ACC112 (cell line): Measurements from ENCODE around the gene GIT1.

ENCODE experiments used
- H2AFZ ChIP-seq: fragments of 200-600 bp; sonication (generic); one replicate; pipeline ENCODE4 v1.6.0; 2017; ENCODE audit warnings: antibody characterized with exemption, low read length; ENCODE audit not compliant: unreplicated experiment
- H3K27ac ChIP-seq: fragments of 200-600 bp; sonication (generic); 2 replicates; pipeline ENCODE4 v1.5.1; 2014; ENCODE audit warnings: low read depth, mild to moderate bottlenecking, antibody characterized with exemption, low read length, moderate library complexity
- H3K27me3 ChIP-seq: fragments of 200-600 bp; sonication (generic); 2 replicates; pipeline ENCODE4 v1.6.1; 2014; ENCODE audit warnings: mild to moderate bottlenecking, antibody characterized with exemption, low read length, moderate library complexity, mixed read lengths; ENCODE audit not compliant: insufficient read depth
- H3K36me3 ChIP-seq: fragments of 200-600 bp; sonication (generic); 2 replicates; pipeline ENCODE4 v1.6.1; 2016; ENCODE audit warnings: mild to moderate bottlenecking, antibody characterized with exemption, low read length, moderate library complexity, mixed read lengths; ENCODE audit not compliant: insufficient read depth
- H3K4me1 ChIP-seq: fragments of 200-600 bp; sonication (generic); one replicate; pipeline ENCODE4 v1.6.1; 2016; ENCODE audit warnings: low read length, mixed read lengths; ENCODE audit not compliant: insufficient read depth, unreplicated experiment, control insufficient read depth
- H3K4me3 ChIP-seq: fragments of 200-600 bp; sonication (generic); 2 replicates; pipeline ENCODE4 v1.5.1; 2014; ENCODE audit warnings: mild to moderate bottlenecking, low read depth, low read length
- H3K79me2 ChIP-seq: fragments of 200-600 bp; sonication (generic); one replicate; pipeline ENCODE4 v1.6.0; 2016; ENCODE audit warnings: low read length; ENCODE audit not compliant: control insufficient read depth, unreplicated experiment, insufficient read depth

The GIT1 gene

GRCh38 chr17:29544066-29544465 lies 45.4 kb downstream of the GIT1 start:
- H3K36me3 ChIP-seq: peaks cover 25% of the 10 kb centered on the region
- no peak overlapping the region for H3K27ac ChIP-seq
- no peaks in the 10 kb centered on the region for H3K79me2 ChIP-seq
- no peak overlapping the region for H2AFZ ChIP-seq
- no peaks in the 10 kb centered on the region for H3K27me3 ChIP-seq
- no peak overlapping the region for H3K4me3 ChIP-seq
- no peaks in the 10 kb centered on the region for H3K4me1 ChIP-seq

GRCh38 chr17:29533976-29534375 lies 55.5 kb downstream of the GIT1 start:
- Histone ChIP-seq H2AFZ (no peak overlapping the region), H3K4me3 (no peak overlapping the region), H3K4me1 (no peaks in the 10 kb centered on the region), H3K27me3 (no peaks in the 10 kb centered on the region), H3K79me2 (no peaks in the 10 kb centered on the region), H3K36me3 (peaks cover 19% of the 10 kb centered on the region), H3K27ac (no peak overlapping the region)

- no peaks in the 10 kb centered on the region for H3K27me3 ChIP-seq
- H2AFZ ChIP-seq: no peak overlapping the region
- H3K4me1 ChIP-seq: no peaks in the 10 kb centered on the region
- H3K27ac ChIP-seq: no peak overlapping the region
- H3K36me3 ChIP-seq: peaks cover 33% of the 10 kb centered on the region
- peaks cover 3% of the 10 kb centered on the region for H3K79me2 ChIP-seq
- H3K4me3 ChIP-seq: no peak overlapping the region
Measured at GRCh38 chr17:29526322-29526721, 63.1 kb downstream of the GIT1 start.

GRCh38 chr17:29524692-29525091 lies 64.8 kb downstream of the GIT1 start:
- Histone ChIP-seq H3K79me2 (peaks cover 3% of the 10 kb centered on the region), H2AFZ (no peak overlapping the region), H3K27me3 (no peaks in the 10 kb centered on the region), H3K4me3 (no peak overlapping the region), H3K36me3 (peaks cover 24% of the 10 kb centered on the region), H3K4me1 (no peaks in the 10 kb centered on the region), H3K27ac (no peak overlapping the region)
